ENCODE results near the gene AKAP7.

DNA sequence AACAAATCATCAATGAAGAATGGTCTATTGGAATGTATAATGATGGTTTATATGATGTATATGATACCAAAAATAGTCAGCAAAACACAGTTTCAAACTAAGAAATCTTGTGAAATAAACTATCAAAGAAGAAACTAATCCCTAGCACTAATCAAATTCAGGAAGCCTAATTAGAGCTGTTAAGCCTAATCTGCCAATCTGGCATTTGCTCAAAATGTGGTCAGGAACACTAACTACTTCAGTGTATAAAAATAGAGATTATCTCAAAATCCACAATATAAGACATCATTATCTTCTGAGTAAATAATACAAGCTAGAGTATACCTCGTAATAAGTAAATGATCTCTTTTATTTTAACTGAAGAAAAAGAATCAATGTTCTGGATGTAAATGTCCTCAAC, 12.8 kb upstream of the AKAP7 start:
- TF ChIP-seq HOXB13 (CRISPR knock-in tag; IDR thresholded peaks at IDR 0.05; ENCODE audit: low read depth) (no peak), PHF8 (IDR thresholded peaks at IDR 0.05; ENCODE audit: borderline replicate concordance, low read depth) (no peak), POLR2A (IDR thresholded peaks at IDR 0.05; ENCODE audit: low read length) (no peak), CTCF (IDR thresholded peaks at IDR 0.05) (no peak), SMC3 (IDR thresholded peaks at IDR 0.05) (no peak), TP53 (CRISPR knock-in tag; IDR thresholded peaks at IDR 0.05) (no peak), BHLHE40 (IDR thresholded peaks at IDR 0.05; ENCODE audit: low read depth, low read length) (no peak), JUNB (IDR thresholded peaks at IDR 0.05) (no peak), EP300 (IDR thresholded peaks at IDR 0.05) (no peak)
- TF ChIP-seq, protein P1, sequence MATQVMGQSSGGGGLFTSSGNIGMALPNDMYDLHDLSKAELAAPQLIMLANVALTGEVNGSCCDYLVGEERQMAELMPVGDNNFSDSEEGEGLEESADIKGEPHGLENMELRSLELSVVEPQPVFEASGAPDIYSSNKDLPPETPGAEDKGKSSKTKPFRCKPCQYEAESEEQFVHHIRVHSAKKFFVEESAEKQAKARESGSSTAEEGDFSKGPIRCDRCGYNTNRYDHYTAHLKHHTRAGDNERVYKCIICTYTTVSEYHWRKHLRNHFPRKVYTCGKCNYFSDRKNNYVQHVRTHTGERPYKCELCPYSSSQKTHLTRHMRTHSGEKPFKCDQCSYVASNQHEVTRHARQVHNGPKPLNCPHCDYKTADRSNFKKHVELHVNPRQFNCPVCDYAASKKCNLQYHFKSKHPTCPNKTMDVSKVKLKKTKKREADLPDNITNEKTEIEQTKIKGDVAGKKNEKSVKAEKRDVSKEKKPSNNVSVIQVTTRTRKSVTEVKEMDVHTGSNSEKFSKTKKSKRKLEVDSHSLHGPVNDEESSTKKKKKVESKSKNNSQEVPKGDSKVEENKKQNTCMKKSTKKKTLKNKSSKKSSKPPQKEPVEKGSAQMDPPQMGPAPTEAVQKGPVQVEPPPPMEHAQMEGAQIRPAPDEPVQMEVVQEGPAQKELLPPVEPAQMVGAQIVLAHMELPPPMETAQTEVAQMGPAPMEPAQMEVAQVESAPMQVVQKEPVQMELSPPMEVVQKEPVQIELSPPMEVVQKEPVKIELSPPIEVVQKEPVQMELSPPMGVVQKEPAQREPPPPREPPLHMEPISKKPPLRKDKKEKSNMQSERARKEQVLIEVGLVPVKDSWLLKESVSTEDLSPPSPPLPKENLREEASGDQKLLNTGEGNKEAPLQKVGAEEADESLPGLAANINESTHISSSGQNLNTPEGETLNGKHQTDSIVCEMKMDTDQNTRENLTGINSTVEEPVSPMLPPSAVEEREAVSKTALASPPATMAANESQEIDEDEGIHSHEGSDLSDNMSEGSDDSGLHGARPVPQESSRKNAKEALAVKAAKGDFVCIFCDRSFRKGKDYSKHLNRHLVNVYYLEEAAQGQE (IDR thresholded peaks at IDR 0.05): no peak
- TF ChIP-seq, protein P2, sequence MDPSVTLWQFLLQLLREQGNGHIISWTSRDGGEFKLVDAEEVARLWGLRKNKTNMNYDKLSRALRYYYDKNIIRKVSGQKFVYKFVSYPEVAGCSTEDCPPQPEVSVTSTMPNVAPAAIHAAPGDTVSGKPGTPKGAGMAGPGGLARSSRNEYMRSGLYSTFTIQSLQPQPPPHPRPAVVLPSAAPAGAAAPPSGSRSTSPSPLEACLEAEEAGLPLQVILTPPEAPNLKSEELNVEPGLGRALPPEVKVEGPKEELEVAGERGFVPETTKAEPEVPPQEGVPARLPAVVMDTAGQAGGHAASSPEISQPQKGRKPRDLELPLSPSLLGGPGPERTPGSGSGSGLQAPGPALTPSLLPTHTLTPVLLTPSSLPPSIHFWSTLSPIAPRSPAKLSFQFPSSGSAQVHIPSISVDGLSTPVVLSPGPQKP (IDR thresholded peaks at IDR 0.05; ENCODE audit: low read depth, low read length): no peak
